ENCODE results near the gene C6orf47.

- TF ChIP-seq POLR2A (IDR thresholded peaks at IDR 0.05; ENCODE audit: low read length) (no peak), GATA1 (IDR thresholded peaks at IDR 0.05; ENCODE audit: low read depth, low read length) (no peak)
Observed at GRCh38 chr6:31630177-31630934, 30.2 kb downstream of the C6orf47 start.

All from erythroblast (primary cell).